ENCODE data around the gene PDLIM4.

Gene PDLIM4

GRCh38 chr5:132280371-132281240, 23.1 kb downstream of the PDLIM4 start:
- DNase-seq: no peak

DNA sequence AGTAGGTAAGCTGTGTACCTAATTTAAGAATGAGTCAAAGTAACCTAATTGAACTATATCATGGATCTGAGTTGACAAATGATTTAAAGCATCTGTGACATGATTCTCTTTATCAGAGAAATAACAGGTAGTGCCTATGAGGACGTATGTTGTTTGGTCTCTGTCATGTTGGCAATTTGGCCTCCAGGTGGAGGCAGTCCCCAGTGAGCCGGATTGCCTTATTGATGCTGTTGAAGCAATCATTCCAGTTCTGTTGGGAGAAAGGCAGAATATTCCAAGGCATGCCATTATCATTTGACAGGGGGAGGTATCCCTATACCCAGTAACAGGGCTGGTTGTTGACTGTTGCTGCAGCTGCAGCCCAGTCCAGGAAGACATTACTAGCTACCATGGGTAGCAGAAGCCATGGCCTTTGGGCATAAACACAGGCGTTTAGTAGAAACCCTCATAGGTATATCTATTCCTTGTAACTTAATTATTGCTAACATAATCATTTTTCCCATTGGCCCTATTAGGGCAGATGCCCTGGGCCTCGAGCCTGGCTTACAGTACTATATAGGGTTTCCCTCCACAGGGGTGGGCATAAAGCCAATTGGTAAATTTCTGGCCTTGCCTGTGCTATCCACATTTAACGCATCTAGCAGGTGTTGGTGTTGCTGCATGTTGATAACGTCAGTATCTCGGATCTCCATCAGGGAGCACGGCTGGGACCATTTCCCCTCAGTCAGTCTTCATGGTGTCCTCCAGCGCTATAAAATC, 24.5 kb downstream of the PDLIM4 start:
- no peak for DNase-seq

DNA sequence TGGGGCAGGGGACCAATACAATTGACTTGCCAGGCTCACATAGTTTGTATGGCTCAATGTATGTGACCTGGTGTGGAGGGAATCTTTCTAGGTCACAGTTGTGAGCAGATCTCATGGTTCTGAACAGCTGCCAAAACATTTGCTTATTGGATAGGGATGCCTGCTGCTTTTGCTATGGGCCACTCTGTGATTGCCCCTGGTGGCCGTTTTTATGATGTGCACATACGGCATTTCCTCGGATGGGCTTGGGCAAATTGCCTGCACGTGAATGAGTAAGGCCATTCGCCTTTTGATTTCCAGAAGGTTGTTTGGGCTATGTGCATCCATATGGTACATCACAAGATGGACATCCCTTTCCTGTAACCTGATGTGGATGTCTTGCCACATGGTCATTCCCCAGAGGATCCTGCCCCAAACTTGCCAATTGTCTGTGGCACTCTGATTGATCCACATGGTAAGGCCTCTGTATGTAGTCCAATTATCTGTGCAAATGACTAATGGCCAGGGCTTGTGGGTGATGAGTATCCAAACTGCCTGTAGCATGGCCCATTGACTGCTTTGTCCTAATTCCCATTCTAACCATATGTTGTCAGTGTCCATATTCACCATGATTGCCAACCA, 26.0 kb downstream of the PDLIM4 start:
- no peak for DNase-seq

GRCh38 chr5:132289097-132289496, 31.6 kb downstream of the PDLIM4 start:
- DNase-seq: no peak

GRCh38 chr5:132291026-132291425, 33.5 kb downstream of the PDLIM4 start:
- DNase-seq: no peak

GRCh38 chr5:132293066-132293991, 35.8 kb downstream of the PDLIM4 start:
- DNase-seq: peak in 56 of 58 donors; percentile 20 to 93 (median 82)

DNA sequence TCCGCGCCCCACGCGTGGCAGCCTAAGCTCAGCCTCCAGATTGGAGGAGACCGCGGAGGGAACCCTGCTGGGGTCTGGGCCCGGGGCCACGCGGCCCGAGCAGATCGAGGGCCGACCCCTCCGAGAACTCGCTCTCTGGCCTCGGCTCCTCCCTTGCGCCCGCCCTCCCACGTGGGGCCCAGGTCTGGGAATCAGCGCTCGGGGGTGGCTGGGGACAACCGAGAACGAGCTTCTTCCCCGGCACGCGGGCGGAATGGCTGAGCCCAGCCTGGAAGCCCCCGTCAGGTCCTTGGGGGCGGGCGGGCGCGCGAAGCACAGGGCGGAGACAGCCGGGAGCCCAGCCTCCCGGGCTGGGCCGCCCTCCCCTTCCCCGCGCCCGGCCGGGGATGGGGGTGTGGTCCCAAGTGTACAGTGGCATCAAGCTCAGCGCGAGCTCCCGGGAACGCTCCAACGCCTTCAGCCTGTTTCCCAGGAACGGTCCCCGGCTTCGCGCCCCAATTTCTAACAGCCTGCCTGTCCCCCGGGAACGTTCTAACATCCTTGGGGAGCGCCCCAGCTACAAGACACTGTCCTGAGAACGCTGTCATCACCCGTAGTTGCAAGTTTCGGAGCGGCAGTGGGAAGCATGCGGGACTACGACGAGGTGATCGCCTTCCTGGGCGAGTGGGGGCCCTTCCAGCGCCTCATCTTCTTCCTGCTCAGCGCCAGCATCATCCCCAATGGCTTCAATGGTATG, 36.7 kb downstream of the PDLIM4 start, which contains the start of gene SLC22A4:
SLC22A4 (plus strand) TSS at position 403 of the 736 bp plus-strand sequence; CDS start at position 626, 223 bp downstream.
- peak in 57 of 58 donors; percentile 60 to 93 (median 86) for DNase-seq

DNA sequence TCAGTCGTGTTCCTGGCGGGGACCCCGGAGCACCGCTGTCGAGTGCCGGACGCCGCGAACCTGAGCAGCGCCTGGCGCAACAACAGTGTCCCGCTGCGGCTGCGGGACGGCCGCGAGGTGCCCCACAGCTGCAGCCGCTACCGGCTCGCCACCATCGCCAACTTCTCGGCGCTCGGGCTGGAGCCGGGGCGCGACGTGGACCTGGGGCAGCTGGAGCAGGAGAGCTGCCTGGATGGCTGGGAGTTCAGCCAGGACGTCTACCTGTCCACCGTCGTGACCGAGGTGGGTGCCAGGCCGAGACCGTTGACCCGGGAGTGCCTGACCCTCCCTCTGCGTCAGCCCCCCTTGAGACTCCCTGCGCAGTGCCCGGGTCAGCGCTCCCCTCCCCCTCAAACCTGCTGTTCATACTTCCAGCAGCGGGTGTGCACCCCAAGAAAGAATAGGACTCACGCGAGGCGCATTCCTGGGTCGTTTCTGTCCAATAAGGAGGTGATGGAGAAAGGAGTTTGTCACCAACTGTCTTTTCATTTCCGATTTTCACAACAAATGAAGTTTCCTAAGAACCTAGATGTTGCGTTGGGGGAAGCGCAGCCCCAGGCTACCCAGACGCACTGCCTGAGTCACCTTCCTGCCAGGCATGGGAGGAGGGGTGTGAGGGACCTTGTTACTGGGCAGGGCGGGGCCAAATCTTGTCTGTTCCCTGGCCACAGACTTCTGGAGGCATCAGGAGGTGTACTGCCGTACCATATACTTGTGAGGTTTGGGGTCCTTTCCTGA, 37.4 kb downstream of the PDLIM4 start:
- DNase-seq: peak in 2 of 58 donors; percentile 31 to 40

DNA sequence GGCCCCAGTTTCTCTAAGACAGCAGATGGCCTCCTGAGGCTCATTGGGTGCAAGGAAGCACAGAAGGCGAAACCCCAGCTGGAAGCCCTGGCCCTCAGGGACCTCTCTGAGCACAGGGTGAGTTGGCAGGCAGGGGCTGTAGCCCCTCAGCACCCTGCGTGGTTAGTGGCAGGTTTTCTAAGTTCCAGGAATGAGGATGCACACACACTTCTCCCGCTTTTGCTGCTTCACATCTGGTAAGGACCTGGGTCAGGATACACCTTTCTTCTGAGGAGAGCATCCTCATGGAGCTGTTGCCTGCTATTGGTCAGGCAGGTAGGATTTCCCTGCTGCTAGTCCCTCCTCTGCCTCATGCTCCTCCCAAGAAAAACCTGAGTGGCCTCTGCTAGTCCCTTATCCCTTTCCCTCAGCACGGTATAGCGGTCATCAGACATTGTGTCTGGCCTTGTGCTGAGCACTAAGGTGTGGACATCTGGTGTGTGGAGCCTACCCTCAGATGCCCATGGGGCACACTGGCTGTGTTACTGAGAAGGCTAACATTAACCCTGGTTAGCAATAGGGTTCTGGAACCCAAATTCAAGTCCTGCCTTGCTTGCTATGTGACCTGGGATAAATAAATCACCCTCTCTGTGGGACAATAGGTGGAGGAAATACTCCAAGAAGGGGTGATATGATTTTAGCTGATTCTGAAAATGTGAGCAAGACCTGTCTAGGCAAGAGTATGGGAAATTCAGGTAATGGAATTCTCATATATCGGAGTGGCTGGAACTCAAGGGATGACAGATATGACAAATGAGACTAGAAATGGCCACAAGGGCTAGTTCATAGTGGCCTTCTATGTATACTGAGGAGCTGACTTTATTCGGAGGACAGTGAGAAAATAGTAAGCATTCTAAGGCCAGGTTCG, 38.3 kb downstream of the PDLIM4 start:
- DNase-seq: no peak

DNA sequence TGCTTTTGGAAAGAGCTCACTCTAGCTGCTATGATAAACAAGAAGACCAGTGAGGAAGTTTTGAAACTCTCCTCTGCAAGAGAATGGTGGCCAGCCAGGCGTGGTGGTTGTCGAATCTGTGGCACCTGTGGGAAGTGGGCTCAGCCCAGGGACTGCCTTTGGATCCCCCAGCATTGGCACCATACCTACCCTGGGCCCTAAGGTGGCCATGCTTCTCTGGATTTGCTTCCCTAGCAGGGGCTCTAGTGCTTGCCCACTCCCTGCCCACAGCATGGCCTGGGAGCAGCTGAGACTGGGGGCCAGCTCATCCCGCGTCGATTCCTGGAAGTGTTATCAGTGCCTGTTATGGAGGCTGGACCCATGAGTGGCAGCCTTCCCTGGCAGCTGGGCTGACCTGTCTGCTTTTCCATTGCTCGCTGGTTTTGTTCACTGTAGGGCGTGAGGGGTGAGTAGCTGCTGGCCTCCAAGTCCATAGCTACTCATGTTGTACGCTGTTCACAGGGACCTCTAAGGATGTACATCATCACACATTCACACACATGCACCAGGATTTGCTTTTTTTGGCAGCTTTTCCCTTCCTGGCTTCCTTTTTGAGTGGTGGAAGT, 39.0 kb downstream of the PDLIM4 start:
- peak in 1 of 58 donors; percentile 9 for DNase-seq

GRCh38 chr5:132297211-132297940, 39.9 kb downstream of the PDLIM4 start:
- no peak for DNase-seq

DNA sequence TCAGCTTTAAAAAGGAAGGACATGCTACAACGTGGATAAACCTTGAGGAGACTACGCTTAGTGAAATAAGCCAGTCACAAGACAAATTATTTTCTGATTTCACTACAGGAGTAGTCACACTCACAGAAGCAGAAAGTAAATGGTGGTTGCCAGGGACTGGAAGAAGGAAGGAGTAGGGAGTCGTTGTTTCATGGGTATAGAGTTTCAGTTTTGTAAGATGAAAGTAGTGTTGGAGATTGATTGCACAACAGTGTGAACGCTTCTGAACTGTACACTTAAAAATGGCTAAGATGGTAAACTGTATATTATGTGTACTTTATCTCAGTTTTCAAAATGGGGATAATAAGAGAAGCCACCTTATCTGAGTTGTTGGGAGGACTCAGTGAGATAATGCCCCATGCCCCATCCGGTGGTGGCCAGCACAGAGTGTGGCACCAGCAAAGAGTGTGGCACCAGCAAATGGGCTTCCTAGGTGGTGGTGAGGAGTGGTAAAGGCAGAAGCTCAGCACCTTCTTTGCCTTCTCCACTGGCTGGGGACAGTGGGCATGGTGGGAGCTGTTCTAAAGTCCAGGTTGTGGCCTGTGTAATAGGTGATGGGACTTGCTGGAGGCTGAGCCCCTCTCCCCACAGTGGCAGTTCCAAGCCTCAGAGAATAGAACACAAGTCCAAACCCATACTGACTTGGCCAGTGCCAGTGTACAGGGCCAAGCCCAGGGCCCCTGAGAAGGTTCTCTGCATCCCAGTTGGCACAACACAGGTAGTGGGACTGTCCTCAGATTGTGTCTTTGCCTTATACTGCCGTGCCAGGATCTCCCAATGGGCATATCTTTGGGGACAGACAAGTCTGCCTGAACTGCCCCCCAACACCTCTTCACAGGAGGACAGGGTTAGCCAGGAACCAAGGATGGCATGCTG, 41.1 kb downstream of the PDLIM4 start:
- no peak for DNase-seq

GRCh38 chr5:132299917-132300316, 42.4 kb downstream of the PDLIM4 start:
- no peak for DNase-seq

DNA sequence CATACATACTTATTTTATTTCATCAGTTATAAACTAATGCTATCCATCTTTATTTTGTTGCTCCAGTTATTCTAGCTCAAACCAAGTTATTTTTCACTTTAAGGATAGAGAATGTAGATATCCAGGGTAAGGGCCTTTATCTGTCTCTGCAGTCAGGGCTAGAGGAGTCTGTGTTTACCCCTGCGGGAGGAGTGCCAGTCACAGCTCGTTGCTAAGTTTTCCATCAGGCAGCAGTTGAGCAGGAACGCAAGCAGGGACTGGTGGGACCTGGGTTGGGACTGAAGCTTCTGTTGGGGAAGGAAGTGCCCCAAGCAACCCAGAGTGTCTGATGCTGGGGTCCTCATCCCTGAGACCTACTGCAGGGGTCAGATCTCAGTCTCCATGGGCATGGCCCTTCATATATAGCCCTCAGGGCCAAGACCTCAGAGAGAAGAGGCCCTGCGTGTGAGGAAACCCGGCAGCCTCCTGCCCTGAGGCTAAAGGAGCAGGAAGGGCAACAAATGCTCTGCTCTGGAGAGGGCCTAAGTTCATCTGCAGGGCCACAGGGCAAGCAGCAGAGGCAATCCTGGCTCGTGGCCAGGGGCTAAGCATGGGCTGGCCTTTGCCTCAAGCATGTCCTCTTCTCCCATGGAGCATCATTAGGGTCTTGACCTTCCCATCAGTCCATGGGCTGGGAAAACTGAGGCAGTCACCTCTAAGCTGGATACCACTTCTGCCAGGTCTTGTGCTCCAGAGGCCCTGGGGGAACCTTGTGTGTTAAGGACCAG, 43.3 kb downstream of the PDLIM4 start:
- no peak for DNase-seq
